ENCODE measurements around the gene SEMA5A. TPM values are rescaled to one million over a fixed set of nuclear protein-coding genes. Genes with fewer than 3 reads are reported as not detected.

Gene SEMA5A
- total RNA-seq, 2 experiments from 2014 or later, result not detected

DNA sequence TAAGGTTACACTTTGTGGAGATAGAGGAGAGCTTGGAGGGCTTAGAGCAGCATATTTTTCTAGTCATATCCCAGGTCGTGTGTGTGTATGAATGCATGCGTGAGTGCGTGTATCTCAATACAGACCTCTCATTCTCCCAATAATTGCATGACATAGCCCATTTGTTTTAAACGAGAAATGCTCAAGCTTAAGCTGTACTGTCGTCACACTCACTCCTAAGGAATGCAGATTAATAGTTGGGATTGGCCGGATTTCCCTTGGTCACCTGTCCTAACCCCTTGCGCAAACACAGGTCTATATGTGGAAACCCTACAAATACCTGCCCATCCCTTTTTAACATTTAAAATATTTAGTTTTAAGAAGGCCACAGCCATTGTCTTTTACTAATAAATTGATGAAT lies 165.8 kb downstream of the SEMA5A start:
- Mint-ChIP-seq H3K4me1 (ENCODE audit: low read depth) (no peaks in the 10 kb centered on the region), H3K27me3 (no peaks in the 10 kb centered on the region), H3K36me3 (ENCODE audit: low read depth) (no peaks in the 10 kb centered on the region), H3K4me3 (no peak overlapping the region), H3K27ac (no peak overlapping the region), H3K9me3 (peaks cover 6% of the 10 kb centered on the region)
- TF ChIP-seq, protein P1, sequence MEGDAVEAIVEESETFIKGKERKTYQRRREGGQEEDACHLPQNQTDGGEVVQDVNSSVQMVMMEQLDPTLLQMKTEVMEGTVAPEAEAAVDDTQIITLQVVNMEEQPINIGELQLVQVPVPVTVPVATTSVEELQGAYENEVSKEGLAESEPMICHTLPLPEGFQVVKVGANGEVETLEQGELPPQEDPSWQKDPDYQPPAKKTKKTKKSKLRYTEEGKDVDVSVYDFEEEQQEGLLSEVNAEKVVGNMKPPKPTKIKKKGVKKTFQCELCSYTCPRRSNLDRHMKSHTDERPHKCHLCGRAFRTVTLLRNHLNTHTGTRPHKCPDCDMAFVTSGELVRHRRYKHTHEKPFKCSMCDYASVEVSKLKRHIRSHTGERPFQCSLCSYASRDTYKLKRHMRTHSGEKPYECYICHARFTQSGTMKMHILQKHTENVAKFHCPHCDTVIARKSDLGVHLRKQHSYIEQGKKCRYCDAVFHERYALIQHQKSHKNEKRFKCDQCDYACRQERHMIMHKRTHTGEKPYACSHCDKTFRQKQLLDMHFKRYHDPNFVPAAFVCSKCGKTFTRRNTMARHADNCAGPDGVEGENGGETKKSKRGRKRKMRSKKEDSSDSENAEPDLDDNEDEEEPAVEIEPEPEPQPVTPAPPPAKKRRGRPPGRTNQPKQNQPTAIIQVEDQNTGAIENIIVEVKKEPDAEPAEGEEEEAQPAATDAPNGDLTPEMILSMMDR (IDR thresholded peaks at IDR 0.05), result no peak
- no peak for DNase-seq
- POLR2A ChIA-PET, result no interaction called here
- CTCF ChIA-PET, result no interaction called here
- intact Hi-C loops (cut with micrococcal nuclease), result no loop called here
- ATAC-seq, result no peak

DNA sequence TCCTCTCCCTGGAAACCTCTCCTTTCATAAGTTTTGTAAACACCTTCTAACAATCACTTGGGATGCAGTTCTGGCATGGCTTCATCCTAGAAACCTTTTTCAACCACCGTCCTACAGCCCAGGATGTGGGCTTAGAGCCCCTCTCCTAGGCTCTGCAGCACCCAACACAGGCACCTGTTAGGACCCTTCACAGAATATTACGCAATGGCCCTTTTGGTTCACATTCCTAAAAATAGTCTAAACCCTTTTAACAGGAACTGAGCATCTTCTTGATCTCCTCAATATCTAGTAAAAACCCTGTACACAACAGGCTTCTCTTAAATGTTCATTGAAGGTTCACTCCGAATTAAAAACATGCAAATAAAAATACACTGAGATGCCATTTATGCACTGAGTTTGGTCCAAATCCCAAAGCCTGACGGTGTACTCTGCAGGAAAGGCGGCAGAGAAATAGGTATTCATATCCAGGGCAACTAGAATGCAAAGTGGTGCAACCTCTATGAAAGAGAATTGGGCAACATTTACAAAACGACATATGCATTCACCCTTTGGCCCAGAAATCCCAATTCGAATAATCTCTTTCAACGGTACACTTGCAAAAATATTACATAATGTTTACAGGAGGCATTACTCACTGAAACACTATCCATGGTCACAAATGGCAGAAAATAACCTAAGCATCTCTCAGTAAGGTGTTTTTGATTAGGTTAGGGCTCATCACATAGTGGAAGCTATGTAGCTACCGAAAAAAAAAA lies 169.3 kb downstream of the SEMA5A start:
- CTCF ChIA-PET, result no interaction called here

DNA sequence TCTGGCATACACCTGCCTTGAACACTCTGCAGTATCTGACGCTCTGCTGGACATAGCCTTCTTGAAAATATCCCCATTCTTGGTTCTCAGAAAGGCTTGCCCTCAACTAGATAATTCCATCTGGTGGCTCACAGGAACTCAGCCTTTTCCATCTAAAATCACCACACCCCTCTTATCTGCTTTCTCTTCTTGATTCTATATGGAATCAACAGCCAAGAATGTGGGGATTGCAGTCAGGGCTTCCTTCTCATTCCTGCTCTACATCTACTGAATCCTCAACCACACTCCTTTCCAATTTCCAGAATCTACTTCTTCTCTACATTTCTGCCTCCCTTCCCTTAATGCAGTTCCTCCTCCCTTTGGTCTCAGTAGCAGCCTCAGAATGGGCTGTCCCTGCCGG lies 170.1 kb downstream of the SEMA5A start:
- Mint-ChIP-seq H3K27me3 (no peaks in the 10 kb centered on the region), H3K4me1 (ENCODE audit: low read depth) (no peaks in the 10 kb centered on the region), H3K36me3 (ENCODE audit: low read depth) (no peaks in the 10 kb centered on the region), H3K4me3 (no peak overlapping the region), H3K27ac (no peak overlapping the region), H3K9me3 (peaks cover 3% of the 10 kb centered on the region)
- intact Hi-C loops (cut with micrococcal nuclease), result no loop called here
- TF ChIP-seq, protein P1 (IDR thresholded peaks at IDR 0.05), result no peak
- ATAC-seq (no peak), DNase-seq (no peak)
- ChIA-PET CTCF (no interaction called here), POLR2A (no interaction called here)

More for the DNA sequence above, 169.3 kb downstream of the SEMA5A start:
- no peaks in the 10 kb centered on the region for H3K4me1 Mint-ChIP-seq (ENCODE audit: low read depth)
- ATAC-seq, result no peak
- TF ChIP-seq, protein P1 (IDR thresholded peaks at IDR 0.05), result no peak
- no peak overlapping the region for H3K27ac Mint-ChIP-seq
- POLR2A ChIA-PET, result no interaction called here
- no peaks in the 10 kb centered on the region for H3K36me3 Mint-ChIP-seq (ENCODE audit: low read depth)
- no peak overlapping the region for H3K4me3 Mint-ChIP-seq
- DNase-seq, result no peak
- H3K27me3 Mint-ChIP-seq, result no peaks in the 10 kb centered on the region
- H3K9me3 Mint-ChIP-seq, result peaks cover 3% of the 10 kb centered on the region
- intact Hi-C loops (cut with micrococcal nuclease), result no loop called here

DNA sequence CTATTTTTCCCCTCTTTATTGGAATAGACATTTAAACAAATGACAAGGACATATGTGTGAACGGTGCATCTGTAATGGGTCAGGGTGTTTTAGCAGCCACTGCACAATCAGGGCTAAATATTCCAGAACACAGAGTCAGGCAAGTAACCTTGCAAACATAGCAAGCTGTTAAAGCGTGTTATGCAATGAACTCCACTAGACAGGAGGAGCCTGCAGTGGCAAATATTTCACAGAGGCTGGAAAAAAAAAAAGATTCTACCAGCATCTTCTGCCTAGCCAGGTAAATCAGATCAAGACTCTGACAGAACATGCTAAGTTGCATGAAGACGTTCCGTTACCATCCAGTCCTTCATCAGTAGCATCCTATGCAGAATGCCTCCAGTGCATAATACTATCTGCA lies 171.8 kb downstream of the SEMA5A start:
- peaks cover 8% of the 10 kb centered on the region for H3K9me3 Mint-ChIP-seq
- ChIA-PET POLR2A (no interaction called here), CTCF (no interaction called here)
- H3K4me3 Mint-ChIP-seq, result no peak overlapping the region
- TF ChIP-seq, protein P1 (IDR thresholded peaks at IDR 0.05), result no peak
- no peak overlapping the region for H3K27ac Mint-ChIP-seq
- no peak for DNase-seq
- H3K36me3 Mint-ChIP-seq (ENCODE audit: low read depth), result no peaks in the 10 kb centered on the region
- no peaks in the 10 kb centered on the region for H3K27me3 Mint-ChIP-seq
- no peaks in the 10 kb centered on the region for H3K4me1 Mint-ChIP-seq (ENCODE audit: low read depth)
- no peak for ATAC-seq
- intact Hi-C loops (cut with micrococcal nuclease), result no loop called here

DNA sequence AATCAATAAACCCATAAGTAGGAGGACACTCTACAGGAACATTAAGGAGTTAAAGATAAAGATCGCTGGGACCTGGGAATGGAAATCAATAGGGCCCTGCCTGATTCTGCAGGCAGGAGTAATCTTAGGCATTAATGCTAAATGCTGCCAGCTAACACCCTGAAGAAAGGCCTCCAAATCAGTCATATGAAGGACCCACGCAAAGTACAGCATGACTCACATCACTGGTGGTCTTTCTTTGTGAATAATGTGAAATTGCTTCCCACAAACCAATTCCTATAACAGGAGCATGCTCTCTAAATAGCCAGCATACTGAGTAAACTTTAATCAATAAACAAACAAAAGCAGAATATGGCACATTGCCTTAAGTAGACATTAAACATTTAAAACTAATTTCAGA lies 172.3 kb downstream of the SEMA5A start:
- intact Hi-C loops (cut with micrococcal nuclease), result no loop called here
- DNase-seq (no peak), ATAC-seq (no peak)
- Mint-ChIP-seq H3K36me3 (ENCODE audit: low read depth) (no peaks in the 10 kb centered on the region), H3K27ac (no peak overlapping the region), H3K4me3 (no peak overlapping the region), H3K27me3 (no peaks in the 10 kb centered on the region), H3K9me3 (peaks cover 8% of the 10 kb centered on the region), H3K4me1 (ENCODE audit: low read depth) (no peaks in the 10 kb centered on the region)
- ChIA-PET CTCF (no interaction called here), POLR2A (no interaction called here)
- TF ChIP-seq, protein P1 (IDR thresholded peaks at IDR 0.05), result no peak
